GM19238 (cell line): ENCODE measurements around the gene CCSER1.
"Not testable (repeated sequence)": the region's sequence is repeated elsewhere in the genome, so short reads cannot be mapped to it uniquely, and the experiment has no call there.

Experiments used
- DNase-seq: peaks from one replicate; pipeline ENCODE4 v3.0.0; 2011; ENCODE audit warnings: low spot score; ENCODE audit not compliant: insufficient read length

CCSER1 gene

GRCh38 chr4:91114386-91114785, 987.2 kb downstream of the CCSER1 start:
- no peak for DNase-seq

GRCh38 chr4:91116861-91117260, 989.7 kb downstream of the CCSER1 start:
- no peak for DNase-seq

GRCh38 chr4:91118597-91118996, 991.4 kb downstream of the CCSER1 start:
- DNase-seq, result no peak

GRCh38 chr4:91123742-91124141, 996.5 kb downstream of the CCSER1 start:
- DNase-seq, result no peak

- DNase-seq, result no peak
Measured at GRCh38 chr4:91127192-91127591, 1000.0 kb downstream of the CCSER1 start.

GRCh38 chr4:91127831-91128230, 1000.6 kb downstream of the CCSER1 start:
- no peak for DNase-seq

GRCh38 chr4:91128519-91128918, 1001.3 kb downstream of the CCSER1 start:
- no peak for DNase-seq

- DNase-seq, result no peak
Measured at GRCh38 chr4:91147067-91147466, 1019.9 kb downstream of the CCSER1 start.

GRCh38 chr4:91154041-91154440, 1026.8 kb downstream of the CCSER1 start:
- not testable (repeated sequence) for DNase-seq

- DNase-seq, result not testable (repeated sequence)
Measured at GRCh38 chr4:91167864-91168653, 1040.9 kb downstream of the CCSER1 start.

GRCh38 chr4:91170768-91171167, 1043.6 kb downstream of the CCSER1 start:
- DNase-seq, result no peak

GRCh38 chr4:91171217-91171616, 1044.0 kb downstream of the CCSER1 start:
- no peak for DNase-seq

GRCh38 chr4:91185061-91185460, 1057.9 kb downstream of the CCSER1 start:
- not testable (repeated sequence) for DNase-seq

- no peak for DNase-seq
Measured at GRCh38 chr4:91198951-91199350, 1071.8 kb downstream of the CCSER1 start.

GRCh38 chr4:91207535-91207934, 1080.3 kb downstream of the CCSER1 start:
- no peak for DNase-seq

GRCh38 chr4:91212211-91212610, 1085.0 kb downstream of the CCSER1 start:
- no peak for DNase-seq

- DNase-seq, result not testable (repeated sequence)
Measured at GRCh38 chr4:91217831-91218403, 1090.7 kb downstream of the CCSER1 start.

GRCh38 chr4:91220315-91220714, 1093.1 kb downstream of the CCSER1 start:
- no peak for DNase-seq

- no peak for DNase-seq
Measured at GRCh38 chr4:91222014-91222413, 1094.8 kb downstream of the CCSER1 start.

- DNase-seq, result no peak
Measured at GRCh38 chr4:91226867-91227266, 1099.7 kb downstream of the CCSER1 start.

GRCh38 chr4:91228659-91229058, 1101.5 kb downstream of the CCSER1 start:
- no peak for DNase-seq

GRCh38 chr4:91233164-91233563, 1106.0 kb downstream of the CCSER1 start:
- DNase-seq, result no peak

GRCh38 chr4:91243132-91243531, 1115.9 kb downstream of the CCSER1 start:
- DNase-seq, result no peak
